Measurements from ENCODE around the gene PPP1R7. TPM values are rescaled to one million over a fixed set of nuclear protein-coding genes. Genes with fewer than 3 reads are reported as not detected.

The PPP1R7 gene
- total RNA-seq, 2 experiments from 2014 or later: 91.2 to 93.8 TPM

GRCh38 chr2:241136191-241136590, 14.1 kb upstream of the PPP1R7 start:
- DNase-seq: no peak
- Mint-ChIP-seq H3K27ac (no peak overlapping the region), H3K9me3 (no peaks in the 10 kb centered on the region), H3K27me3 (ENCODE audit: low read depth) (no peaks in the 10 kb centered on the region), H3K36me3 (ENCODE audit: low read depth) (peaks cover 24% of the 10 kb centered on the region), H3K4me3 (no peak overlapping the region), H3K4me1 (ENCODE audit: low read depth) (no peaks in the 10 kb centered on the region)
- CTCF ChIA-PET: interaction anchor here (0.6 kb wide), 1 partner anchor 1075 kb away, joined by 3 read pairs; no protein-coding TSS in a partner anchor
- intact Hi-C loops (cut with micrococcal nuclease): no loop called here

- CTCF ChIA-PET: interaction anchor here (0.6 kb wide), 1 partner anchor 1075 kb away, joined by 3 read pairs; no protein-coding TSS in a partner anchor
- intact Hi-C loops (cut with micrococcal nuclease): no loop called here
- no peak for DNase-seq
- no peaks in the 10 kb centered on the region for H3K9me3 Mint-ChIP-seq
- no peaks in the 10 kb centered on the region for H3K27me3 Mint-ChIP-seq (ENCODE audit: low read depth)
- no peak overlapping the region for H3K4me3 Mint-ChIP-seq
- peaks cover 23% of the 10 kb centered on the region for H3K36me3 Mint-ChIP-seq (ENCODE audit: low read depth)
- no peaks in the 10 kb centered on the region for H3K4me1 Mint-ChIP-seq (ENCODE audit: low read depth)
- H3K27ac Mint-ChIP-seq: no peak overlapping the region
Measured at GRCh38 chr2:241136661-241137260, 13.5 kb upstream of the PPP1R7 start.

- H3K36me3 Mint-ChIP-seq (ENCODE audit: low read depth): peaks cover 25% of the 10 kb centered on the region
- intact Hi-C loops (cut with micrococcal nuclease): no loop called here
- no peak for DNase-seq
- CTCF ChIA-PET: no interaction called here
- H3K9me3 Mint-ChIP-seq: no peaks in the 10 kb centered on the region
- H3K27me3 Mint-ChIP-seq (ENCODE audit: low read depth): no peaks in the 10 kb centered on the region
- no peaks in the 10 kb centered on the region for H3K4me1 Mint-ChIP-seq (ENCODE audit: low read depth)
- H3K4me3 Mint-ChIP-seq: no peak overlapping the region
- H3K27ac Mint-ChIP-seq: no peak overlapping the region
Measured at GRCh38 chr2:241137276-241138190, 12.7 kb upstream of the PPP1R7 start.

GRCh38 chr2:241138471-241138870, 11.8 kb upstream of the PPP1R7 start:
- no peaks in the 10 kb centered on the region for H3K27me3 Mint-ChIP-seq (ENCODE audit: low read depth)
- no peaks in the 10 kb centered on the region for H3K4me1 Mint-ChIP-seq (ENCODE audit: low read depth)
- intact Hi-C loops (cut with micrococcal nuclease): no loop called here
- H3K9me3 Mint-ChIP-seq: no peaks in the 10 kb centered on the region
- CTCF ChIA-PET: no interaction called here
- no peak overlapping the region for H3K4me3 Mint-ChIP-seq
- no peak overlapping the region for H3K27ac Mint-ChIP-seq
- DNase-seq: no peak
- peaks cover 21% of the 10 kb centered on the region for H3K36me3 Mint-ChIP-seq (ENCODE audit: low read depth)

GRCh38 chr2:241139531-241140444, 10.5 kb upstream of the PPP1R7 start:
- CTCF ChIA-PET: no interaction called here
- DNase-seq: no peak
- H3K9me3 Mint-ChIP-seq: no peaks in the 10 kb centered on the region
- H3K4me1 Mint-ChIP-seq (ENCODE audit: low read depth): peaks cover 3% of the 10 kb centered on the region
- no peaks in the 10 kb centered on the region for H3K27me3 Mint-ChIP-seq (ENCODE audit: low read depth)
- intact Hi-C loops (cut with micrococcal nuclease): loop anchor here (10.0 kb wide), 1 partner anchor 545 kb away; the partner anchor contains the start of gene DTYMK
- no peak overlapping the region for H3K4me3 Mint-ChIP-seq
- H3K36me3 Mint-ChIP-seq (ENCODE audit: low read depth): peaks cover 23% of the 10 kb centered on the region
- H3K27ac Mint-ChIP-seq: no peak overlapping the region

- Mint-ChIP-seq H3K27me3 (ENCODE audit: low read depth) (no peaks in the 10 kb centered on the region), H3K27ac (no peak overlapping the region), H3K36me3 (ENCODE audit: low read depth) (peaks cover 23% of the 10 kb centered on the region), H3K9me3 (no peaks in the 10 kb centered on the region), H3K4me1 (ENCODE audit: low read depth) (peaks cover 3% of the 10 kb centered on the region), H3K4me3 (no peak overlapping the region)
- intact Hi-C loops (cut with micrococcal nuclease): loop anchor here (10.0 kb wide), 1 partner anchor 544 kb away; the partner anchor contains the start of gene DTYMK
- CTCF ChIA-PET: no interaction called here
- no peak for DNase-seq
Measured at GRCh38 chr2:241140445-241140840, 9.8 kb upstream of the PPP1R7 start.

GRCh38 chr2:241141214-241141770, 9.0 kb upstream of the PPP1R7 start:
- Mint-ChIP-seq H3K36me3 (ENCODE audit: low read depth) (peaks cover 17% of the 10 kb centered on the region), H3K27me3 (ENCODE audit: low read depth) (no peaks in the 10 kb centered on the region), H3K4me1 (ENCODE audit: low read depth) (peaks cover 3% of the 10 kb centered on the region), H3K27ac (no peak overlapping the region), H3K9me3 (no peaks in the 10 kb centered on the region), H3K4me3 (no peak overlapping the region)
- intact Hi-C loops (cut with micrococcal nuclease): loop anchor here (10.0 kb wide), 1 partner anchor 544 kb away; the partner anchor contains the start of gene DTYMK
- DNase-seq: no peak
- CTCF ChIA-PET: interaction anchor here (0.6 to 1.0 kb wide), 2 partner anchors 77 to 528 kb away, joined by 3 read pairs; no protein-coding TSS in a partner anchor

- DNase-seq: no peak
- intact Hi-C loops (cut with micrococcal nuclease): loop anchor here (10.0 kb wide), 1 partner anchor 543 kb away; the partner anchor contains the start of gene DTYMK
- peaks cover 3% of the 10 kb centered on the region for H3K4me1 Mint-ChIP-seq (ENCODE audit: low read depth)
- no peaks in the 10 kb centered on the region for H3K9me3 Mint-ChIP-seq
- H3K36me3 Mint-ChIP-seq (ENCODE audit: low read depth): peaks cover 17% of the 10 kb centered on the region
- no peaks in the 10 kb centered on the region for H3K27me3 Mint-ChIP-seq (ENCODE audit: low read depth)
- no peak overlapping the region for H3K4me3 Mint-ChIP-seq
- H3K27ac Mint-ChIP-seq: no peak overlapping the region
- CTCF ChIA-PET: interaction anchor here (1.0 kb wide), 1 partner anchor 77 kb away, joined by 3 read pairs; no protein-coding TSS in a partner anchor
Measured at GRCh38 chr2:241142063-241142462, 8.2 kb upstream of the PPP1R7 start.

- Mint-ChIP-seq H3K27ac (no peak overlapping the region), H3K27me3 (ENCODE audit: low read depth) (no peaks in the 10 kb centered on the region), H3K36me3 (ENCODE audit: low read depth) (peaks cover 17% of the 10 kb centered on the region), H3K9me3 (no peaks in the 10 kb centered on the region), H3K4me1 (ENCODE audit: low read depth) (peaks cover 4% of the 10 kb centered on the region), H3K4me3 (no peak overlapping the region)
- no peak for DNase-seq
- intact Hi-C loops (cut with micrococcal nuclease): loop anchor here (10.0 kb wide), 1 partner anchor 542 kb away; the partner anchor contains the start of gene DTYMK
- CTCF ChIA-PET: interaction anchor here (1.0 kb wide), 1 partner anchor 76 kb away, joined by 3 read pairs; no protein-coding TSS in a partner anchor
Measured at GRCh38 chr2:241142593-241142992, 7.7 kb upstream of the PPP1R7 start.

GRCh38 chr2:241146286-241146685, 4.0 kb upstream of the PPP1R7 start:
- DNase-seq: no peak
- Mint-ChIP-seq H3K9me3 (no peaks in the 10 kb centered on the region), H3K4me3 (no peak overlapping the region), H3K4me1 (ENCODE audit: low read depth) (peaks cover 19% of the 10 kb centered on the region), H3K36me3 (ENCODE audit: low read depth) (peaks cover 15% of the 10 kb centered on the region), H3K27ac (no peak overlapping the region), H3K27me3 (ENCODE audit: low read depth) (no peaks in the 10 kb centered on the region)
- CTCF ChIA-PET: interaction anchor here (0.7 kb wide), 1 partner anchor 352 kb away, joined by 4 read pairs; no protein-coding TSS in a partner anchor
- intact Hi-C loops (cut with micrococcal nuclease): loop anchor here (5.0 to 10.0 kb wide), 2 partner anchors 539 to 736 kb away; partner anchors contain the start of gene DTYMK

- no peak overlapping the region for H3K4me3 Mint-ChIP-seq
- H3K9me3 Mint-ChIP-seq: no peaks in the 10 kb centered on the region
- peaks cover 30% of the 10 kb centered on the region for H3K4me1 Mint-ChIP-seq (ENCODE audit: low read depth)
- intact Hi-C loops (cut with micrococcal nuclease): loop anchor here (5.0 to 10.0 kb wide), 2 partner anchors 537 to 735 kb away; partner anchors contain the start of gene DTYMK
- no peak for DNase-seq
- no peak overlapping the region for H3K27ac Mint-ChIP-seq
- CTCF ChIA-PET: no interaction called here
- H3K27me3 Mint-ChIP-seq (ENCODE audit: low read depth): no peaks in the 10 kb centered on the region
- H3K36me3 Mint-ChIP-seq (ENCODE audit: low read depth): peaks cover 11% of the 10 kb centered on the region
Measured at GRCh38 chr2:241147336-241147735, 2.9 kb upstream of the PPP1R7 start.
